Suprapubic skin (tissue), 4 donors: ENCODE results near the gene S100A3. TPM values are rescaled to one million over a fixed set of nuclear protein-coding genes. Genes with fewer than 3 reads are reported as not detected.

Source experiments
- DNase-seq, 2 donors: peaks; one replicate each; pipeline ENCODE4 v3.0.0-alpha.2; 2019; ENCODE audit warnings: low spot score in 2 of 2
- H3K27ac ChIP-seq: fragments of 200-600 bp; sonication (generic); one replicate; pipeline ENCODE4 v1.5.1; 2019
- H3K27me3 ChIP-seq: fragments of 200-600 bp; sonication (generic); one replicate; pipeline ENCODE4 v1.5.1; 2019
- H3K36me3 ChIP-seq: fragments of 200-600 bp; sonication (generic); one replicate; pipeline ENCODE4 v1.5.1; 2019
- H3K4me1 ChIP-seq: fragments of 200-600 bp; sonication (generic); one replicate; pipeline ENCODE4 v1.5.1; 2019
- H3K4me3 ChIP-seq: fragments of 200-600 bp; sonication (generic); one replicate; pipeline ENCODE4 v1.5.1; 2019; ENCODE audit warnings: mild to moderate bottlenecking
- H3K9me3 ChIP-seq: fragments of 200-600 bp; sonication (generic); one replicate; pipeline ENCODE4 v1.5.1; 2019
- EP300 ChIP-seq: sonication (generic); formaldehyde crosslinking; IDR thresholded peaks from one replicate; pipeline ENCODE4 v1.6.1; 2017; ENCODE audit warnings: antibody characterized with exemption
- POLR2A ChIP-seq, 2 donors: fragments of 450-650 bp; IDR thresholded peaks; one replicate each; pipeline ENCODE4 v1.6.1; 2017; ENCODE audit warnings: antibody characterized with exemption in 2 of 2, mild to moderate bottlenecking in 2 of 2, moderate library complexity in 2 of 2
- POLR2AphosphoS5 ChIP-seq, 3 donors: sonication (generic); formaldehyde crosslinking; IDR thresholded peaks; one replicate each; pipeline ENCODE4 v1.6.1; 2017; ENCODE audit warnings: antibody characterized with exemption in 3 of 3
- WGBS: methylation state at CpG from one replicate; pipeline ENCODE4 v1.1.5; 2018; 5-methylcytosine and 5-hydroxymethylcytosine counted together
- total RNA-seq, 4 donors: library from RNA; depleted of rRNA; stranded (reverse); fragments of >200 nt; gene quantifications; one replicate each; pipeline ENCODE4 v1.1.0, GENCODE V29; 2016
- TF ChIP-seq, protein P1 (sequence below), 2 donors: fragments of 200-600 bp in 1 of 2; fragments of 450-650 bp in 1 of 2; sonication (generic) in 1 of 2; IDR thresholded peaks; one replicate each; pipeline ENCODE4 v1.5.1; 2016 to 2019; ENCODE audit warnings: antibody characterized with exemption in 2 of 2, mild to moderate bottlenecking in 1 of 2, moderate library complexity in 1 of 2

Gene S100A3
- total RNA-seq, 4 donors from 2014 or later, result 42.6 to 342 (median 88.0) TPM; not detected in 1

DNA sequence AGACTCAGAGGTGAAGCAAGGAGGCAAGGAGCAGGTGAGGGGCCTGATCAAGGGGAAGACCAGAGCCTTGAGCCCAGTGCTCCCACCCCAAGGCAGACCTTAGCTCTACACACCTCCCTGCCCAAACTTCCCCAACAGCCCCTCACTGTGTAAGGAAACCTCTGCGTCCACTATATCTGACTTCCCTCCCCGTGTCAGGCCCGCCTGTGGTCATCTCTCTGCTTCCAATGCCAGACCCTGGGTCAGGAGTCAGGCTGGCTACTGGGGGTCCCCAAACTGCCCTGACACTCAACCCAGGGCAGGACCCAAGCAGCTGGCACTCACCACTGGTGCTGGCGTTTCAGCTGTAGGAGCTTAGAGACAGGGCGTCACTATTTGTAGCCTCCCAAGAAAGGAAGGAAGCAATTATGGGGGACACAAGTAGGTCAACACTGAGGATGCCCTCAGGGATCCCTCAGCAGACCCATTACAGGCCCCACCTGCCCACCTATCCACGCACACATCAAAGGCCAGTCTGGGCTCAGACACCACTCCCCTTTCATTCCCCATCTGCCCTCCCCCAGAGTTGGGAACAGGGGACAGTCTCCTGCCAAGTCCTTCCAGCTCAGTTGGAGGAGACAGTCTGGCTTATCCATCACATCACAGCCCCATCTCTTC lies 811 bp upstream of the S100A3 start:
- DNase-seq, result no peak
- H3K27me3 ChIP-seq, result no peaks in the 10 kb centered on the region
- no peak overlapping the region for H3K4me3 ChIP-seq
- peaks cover 96% of the 10 kb centered on the region for H3K4me1 ChIP-seq
- TF ChIP-seq POLR2A (IDR thresholded peaks at IDR 0.05), result no peak
- TF ChIP-seq, protein P1, sequence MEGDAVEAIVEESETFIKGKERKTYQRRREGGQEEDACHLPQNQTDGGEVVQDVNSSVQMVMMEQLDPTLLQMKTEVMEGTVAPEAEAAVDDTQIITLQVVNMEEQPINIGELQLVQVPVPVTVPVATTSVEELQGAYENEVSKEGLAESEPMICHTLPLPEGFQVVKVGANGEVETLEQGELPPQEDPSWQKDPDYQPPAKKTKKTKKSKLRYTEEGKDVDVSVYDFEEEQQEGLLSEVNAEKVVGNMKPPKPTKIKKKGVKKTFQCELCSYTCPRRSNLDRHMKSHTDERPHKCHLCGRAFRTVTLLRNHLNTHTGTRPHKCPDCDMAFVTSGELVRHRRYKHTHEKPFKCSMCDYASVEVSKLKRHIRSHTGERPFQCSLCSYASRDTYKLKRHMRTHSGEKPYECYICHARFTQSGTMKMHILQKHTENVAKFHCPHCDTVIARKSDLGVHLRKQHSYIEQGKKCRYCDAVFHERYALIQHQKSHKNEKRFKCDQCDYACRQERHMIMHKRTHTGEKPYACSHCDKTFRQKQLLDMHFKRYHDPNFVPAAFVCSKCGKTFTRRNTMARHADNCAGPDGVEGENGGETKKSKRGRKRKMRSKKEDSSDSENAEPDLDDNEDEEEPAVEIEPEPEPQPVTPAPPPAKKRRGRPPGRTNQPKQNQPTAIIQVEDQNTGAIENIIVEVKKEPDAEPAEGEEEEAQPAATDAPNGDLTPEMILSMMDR (IDR thresholded peaks at IDR 0.05), result no peak
- no peak for TF ChIP-seq EP300
- no peak for TF ChIP-seq POLR2AphosphoS5 (IDR thresholded peaks at IDR 0.05)
- H3K9me3 ChIP-seq, result no peaks in the 10 kb centered on the region
- no peaks in the 10 kb centered on the region for H3K36me3 ChIP-seq
- 54% methylated on average over 5 of the region's 6 CpGs for WGBS
- H3K27ac ChIP-seq, result peak overlapping the region; percentile 91

DNA sequence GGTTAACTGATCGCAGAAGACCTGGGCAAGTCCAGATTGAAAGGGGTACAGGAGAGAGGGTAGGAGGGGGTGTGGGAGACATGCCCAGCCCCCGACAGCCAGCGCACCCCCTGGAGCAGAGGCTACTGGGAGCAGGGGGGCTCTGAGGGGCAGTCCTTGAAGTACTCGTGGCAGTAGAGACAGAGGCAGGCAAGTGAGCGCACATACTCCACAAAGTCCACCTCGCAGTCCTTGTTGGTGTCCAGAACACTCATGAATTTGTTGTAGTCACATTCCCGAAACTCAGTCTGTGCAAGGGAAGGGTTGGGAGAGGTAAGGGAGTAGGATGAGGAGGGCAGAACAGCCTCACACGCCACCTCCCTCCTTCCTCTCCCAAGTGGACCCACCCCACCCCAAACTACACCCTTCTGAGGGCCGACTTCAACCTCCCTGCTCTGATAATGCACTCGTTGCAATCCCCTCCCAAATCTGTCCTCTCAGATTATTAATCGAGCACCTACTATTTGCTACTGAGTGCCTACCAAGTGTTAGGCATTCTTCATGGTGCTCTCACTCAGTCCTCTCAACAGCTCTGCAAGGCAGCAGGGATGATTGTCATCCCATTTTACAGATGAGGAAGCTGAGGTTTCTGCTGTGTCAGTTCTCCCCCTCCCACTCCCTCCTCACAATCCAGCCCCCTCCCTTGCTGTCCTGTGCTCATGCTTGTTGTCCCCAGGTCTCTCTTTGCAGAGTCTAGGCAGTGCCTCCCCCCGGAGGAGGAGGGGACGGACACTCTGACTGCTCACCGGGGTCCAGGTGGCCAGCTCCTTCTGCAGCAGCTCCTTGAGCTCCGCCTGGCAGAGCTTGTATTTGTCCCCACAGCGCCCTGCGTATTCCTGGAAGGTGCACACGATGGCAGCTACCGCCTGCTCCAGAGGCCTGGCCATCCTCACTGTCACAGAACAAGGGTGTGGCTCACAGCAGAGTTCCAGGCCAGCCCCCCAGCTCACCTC lies 1.2 kb downstream of the S100A3 start:
- no peaks in the 10 kb centered on the region for H3K36me3 ChIP-seq
- H3K9me3 ChIP-seq, result no peaks in the 10 kb centered on the region
- H3K4me3 ChIP-seq, result no peak overlapping the region
- no peak for TF ChIP-seq POLR2A (IDR thresholded peaks at IDR 0.05)
- TF ChIP-seq, protein P1 (IDR thresholded peaks at IDR 0.05), result no peak
- TF ChIP-seq EP300, result no peak
- no peak for TF ChIP-seq POLR2AphosphoS5 (IDR thresholded peaks at IDR 0.05)
- DNase-seq, result no peak
- no peaks in the 10 kb centered on the region for H3K27me3 ChIP-seq
- H3K4me1 ChIP-seq, result peaks cover 96% of the 10 kb centered on the region
- 65% methylated on average over 17 of the region's 19 CpGs for WGBS
- H3K27ac ChIP-seq, result peak overlapping the region; percentile 91

DNA sequence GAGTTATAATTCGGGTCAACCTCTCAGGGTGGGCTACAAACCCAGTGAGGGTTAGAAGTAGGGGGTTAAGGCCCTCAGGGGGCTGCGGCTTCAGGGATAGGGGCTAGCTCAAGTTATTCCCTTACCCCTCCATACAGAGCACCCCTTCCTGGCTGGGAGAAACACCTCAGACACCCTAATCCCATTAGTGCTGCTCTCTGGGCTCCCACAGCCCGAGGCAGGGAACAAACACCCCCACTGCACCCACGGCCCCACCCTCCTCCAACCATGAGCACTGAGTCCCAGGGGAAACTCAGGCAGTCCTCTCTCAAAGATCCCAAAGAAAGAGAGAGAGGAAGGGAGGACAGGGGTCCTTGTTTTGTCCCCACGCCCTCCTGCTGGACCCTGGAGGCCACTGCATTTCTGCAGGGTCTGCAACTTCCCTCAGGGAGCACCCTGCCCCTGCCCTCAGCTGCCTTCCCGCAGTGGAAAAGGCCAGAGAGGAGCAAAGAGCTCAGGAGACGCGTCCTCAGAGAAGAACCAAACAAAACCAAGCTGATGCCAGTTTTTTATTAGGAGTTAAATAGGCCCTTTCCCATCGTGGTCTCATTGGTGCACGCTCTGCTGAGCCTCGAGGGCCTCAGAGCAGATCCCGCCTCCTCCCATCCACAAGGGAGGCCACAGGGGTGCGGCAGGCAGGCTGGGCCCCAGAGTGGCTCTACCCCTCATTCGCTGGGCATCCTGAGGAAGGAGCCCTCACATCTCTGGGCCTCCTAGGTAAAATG lies 2.1 kb downstream of the S100A3 start:
- DNase-seq, result no peak
- Histone ChIP-seq H3K4me1 (peaks cover 98% of the 10 kb centered on the region), H3K27ac (peak overlapping the region; percentile 91), H3K36me3 (no peaks in the 10 kb centered on the region), H3K4me3 (peak overlapping the region; percentile 58), H3K9me3 (no peaks in the 10 kb centered on the region), H3K27me3 (no peaks in the 10 kb centered on the region)
- TF ChIP-seq POLR2A (IDR thresholded peaks at IDR 0.05) (no peak), POLR2AphosphoS5 (IDR thresholded peaks at IDR 0.05) (no peak), EP300 (no peak)
- TF ChIP-seq, protein P1 (IDR thresholded peaks at IDR 0.05), result no peak
- 35% methylated on average over 14 of the region's 14 CpGs for WGBS

DNA sequence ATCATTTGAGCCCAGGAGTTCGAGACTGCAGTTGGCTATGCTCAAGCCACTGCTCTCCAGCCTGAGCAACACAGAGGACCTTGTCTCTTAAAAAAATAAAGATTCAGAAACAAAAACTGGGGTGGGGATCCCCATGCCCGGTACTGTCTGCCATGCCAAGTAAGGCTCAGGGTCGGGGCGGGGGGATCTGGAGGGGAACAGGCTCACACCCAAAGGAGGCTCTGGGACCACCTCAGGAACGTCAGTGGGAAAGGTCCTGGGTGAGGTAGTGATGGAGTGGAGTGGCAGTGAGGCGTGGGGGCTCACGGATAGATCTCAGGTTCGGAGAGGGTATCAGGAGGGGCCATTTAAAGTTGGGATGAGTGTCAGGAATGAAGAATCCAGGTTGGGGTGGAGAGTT lies 2.7 kb downstream of the S100A3 start:
- WGBS, result 61% methylated on average over 8 of the region's 8 CpGs
- peak overlapping the region; percentile 58 for H3K4me3 ChIP-seq
- DNase-seq, result no peak
- no peaks in the 10 kb centered on the region for H3K9me3 ChIP-seq
- TF ChIP-seq POLR2A (IDR thresholded peaks at IDR 0.05) (no peak), EP300 (no peak), POLR2AphosphoS5 (IDR thresholded peaks at IDR 0.05) (no peak)
- TF ChIP-seq, protein P1 (IDR thresholded peaks at IDR 0.05), result no peak
- H3K4me1 ChIP-seq, result peaks cover 98% of the 10 kb centered on the region
- H3K36me3 ChIP-seq, result no peaks in the 10 kb centered on the region
- H3K27ac ChIP-seq, result peak overlapping the region; percentile 91
- H3K27me3 ChIP-seq, result no peaks in the 10 kb centered on the region
